KBM-7 (cell line): ENCODE measurements around the gene FAT1.
"Not testable (repeated sequence)": the region's sequence is repeated elsewhere in the genome, so short reads cannot be mapped to it uniquely, and the experiment has no call there.

Experiments
- DNase-seq: peaks from one replicate; pipeline ENCODE4 v3.0.0-alpha.2; 2015
- in situ Hi-C: fragments of 300-500 bp; cut with MboI; formaldehyde crosslinking; loops from 2 replicates; pipeline ENCODE4 v1.14.3; 2020; ENCODE audit warnings: low sequenced_read_pairs, low pct_unique_long_range_greater_than_20kb, mixed read lengths

Gene FAT1

GRCh38 chr4:186680641-186681040 lies 43.0 kb downstream of the FAT1 start:
- in situ Hi-C loops: no loop called here

GRCh38 chr4:186676531-186677161 lies 47.0 kb downstream of the FAT1 start:
- in situ Hi-C loops: no loop called here
- DNase-seq: no peak

More at GRCh38 chr4:186680641-186681040, 43.0 kb downstream of the FAT1 start:
- no peak for DNase-seq

GRCh38 chr4:186669735-186670134 lies 53.9 kb downstream of the FAT1 start:
- in situ Hi-C loops: no loop called here

GRCh38 chr4:186669159-186669731 lies 54.4 kb downstream of the FAT1 start:
- in situ Hi-C loops: no loop called here

More at GRCh38 chr4:186669735-186670134, 53.9 kb downstream of the FAT1 start:
- no peak for DNase-seq

GRCh38 chr4:186666750-186667149 lies 56.9 kb downstream of the FAT1 start:
- no peak for DNase-seq
- in situ Hi-C loops: no loop called here

More at GRCh38 chr4:186669159-186669731, 54.4 kb downstream of the FAT1 start:
- no peak for DNase-seq

- no peak for DNase-seq
- in situ Hi-C loops: no loop called here
Measured at GRCh38 chr4:186666252-186666651, 57.4 kb downstream of the FAT1 start.

- in situ Hi-C loops: no loop called here
- DNase-seq: no peak
Measured at GRCh38 chr4:186660403-186660802, 63.3 kb downstream of the FAT1 start.

- in situ Hi-C loops: no loop called here
Measured at GRCh38 chr4:186659935-186660334, 63.7 kb downstream of the FAT1 start.

GRCh38 chr4:186659456-186659855 lies 64.2 kb downstream of the FAT1 start:
- DNase-seq, in situ Hi-C loops: not testable (repeated sequence)

More at GRCh38 chr4:186659935-186660334, 63.7 kb downstream of the FAT1 start:
- no peak for DNase-seq

- in situ Hi-C loops: no loop called here
- DNase-seq: no peak
Measured at GRCh38 chr4:186658657-186659056, 65.0 kb downstream of the FAT1 start.

GRCh38 chr4:186657764-186658163 lies 65.9 kb downstream of the FAT1 start:
- in situ Hi-C loops: no loop called here
- no peak for DNase-seq

- in situ Hi-C loops: no loop called here
- DNase-seq: no peak
Measured at GRCh38 chr4:186653969-186654368, 69.7 kb downstream of the FAT1 start.

- in situ Hi-C loops: no loop called here
- DNase-seq: no peak
Measured at GRCh38 chr4:186651624-186652023, 72.0 kb downstream of the FAT1 start.

GRCh38 chr4:186651181-186651603 lies 72.5 kb downstream of the FAT1 start:
- in situ Hi-C loops: no loop called here
- DNase-seq: no peak

GRCh38 chr4:186650401-186651180 lies 73.1 kb downstream of the FAT1 start:
- no peak for DNase-seq
- in situ Hi-C loops: no loop called here

- in situ Hi-C loops: no loop called here
- no peak for DNase-seq
Measured at GRCh38 chr4:186647821-186648220, 75.8 kb downstream of the FAT1 start.

GRCh38 chr4:186644737-186645261 lies 78.9 kb downstream of the FAT1 start:
- in situ Hi-C loops: no loop called here
- DNase-seq: peak; percentile 33

- in situ Hi-C loops: no loop called here
- DNase-seq: no peak
Measured at GRCh38 chr4:186644311-186644638, 79.4 kb downstream of the FAT1 start.

GRCh38 chr4:186643501-186644310 lies 80.0 kb downstream of the FAT1 start:
- in situ Hi-C loops: no loop called here
- DNase-seq: no peak
